ENCODE measurements around the gene BLVRB.
A peak's percentile ranks its signal among the peaks of the same experiment; 100 is the strongest.

Gene BLVRB

DNA sequence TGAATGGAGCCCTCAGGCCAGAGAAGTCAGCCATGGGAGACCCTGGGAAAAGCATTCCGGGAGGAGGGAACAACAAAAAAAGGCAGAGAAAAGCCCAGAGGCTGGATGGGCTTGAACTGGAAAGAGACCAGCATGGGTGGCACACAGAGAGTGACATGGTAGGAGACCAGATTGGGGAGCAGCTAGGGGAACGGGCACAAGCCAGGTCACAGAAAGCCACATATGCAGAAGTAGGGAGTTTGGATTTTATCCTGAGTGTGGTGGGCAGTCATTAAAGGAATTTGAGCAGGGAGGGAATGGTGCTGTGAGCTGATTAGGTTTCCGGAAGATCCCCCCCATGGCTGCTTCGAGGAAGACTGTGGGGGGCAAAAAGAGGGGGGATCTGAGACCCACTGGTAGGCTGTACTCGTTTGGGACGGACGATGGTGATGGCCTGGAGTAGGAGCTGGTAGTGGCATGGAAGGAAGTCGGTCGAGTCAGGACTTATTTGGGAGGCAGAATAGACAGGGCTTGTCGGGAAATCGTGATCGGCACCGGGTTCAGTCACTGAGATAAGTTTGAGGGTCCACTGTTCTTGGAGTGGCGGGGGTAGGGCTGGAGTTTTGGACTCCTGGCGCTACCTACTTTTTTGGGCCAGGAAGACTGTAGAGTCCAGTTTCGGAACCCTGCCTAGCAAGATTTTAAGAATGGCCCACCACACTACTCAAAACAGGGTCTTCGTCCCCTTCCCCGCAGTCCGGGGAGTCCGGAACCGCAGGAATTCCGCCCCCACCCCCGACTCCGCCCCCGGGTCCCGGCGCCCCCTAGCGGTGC, 40.7 kb downstream of the BLVRB start:
- TF ChIP-seq, protein P1, sequence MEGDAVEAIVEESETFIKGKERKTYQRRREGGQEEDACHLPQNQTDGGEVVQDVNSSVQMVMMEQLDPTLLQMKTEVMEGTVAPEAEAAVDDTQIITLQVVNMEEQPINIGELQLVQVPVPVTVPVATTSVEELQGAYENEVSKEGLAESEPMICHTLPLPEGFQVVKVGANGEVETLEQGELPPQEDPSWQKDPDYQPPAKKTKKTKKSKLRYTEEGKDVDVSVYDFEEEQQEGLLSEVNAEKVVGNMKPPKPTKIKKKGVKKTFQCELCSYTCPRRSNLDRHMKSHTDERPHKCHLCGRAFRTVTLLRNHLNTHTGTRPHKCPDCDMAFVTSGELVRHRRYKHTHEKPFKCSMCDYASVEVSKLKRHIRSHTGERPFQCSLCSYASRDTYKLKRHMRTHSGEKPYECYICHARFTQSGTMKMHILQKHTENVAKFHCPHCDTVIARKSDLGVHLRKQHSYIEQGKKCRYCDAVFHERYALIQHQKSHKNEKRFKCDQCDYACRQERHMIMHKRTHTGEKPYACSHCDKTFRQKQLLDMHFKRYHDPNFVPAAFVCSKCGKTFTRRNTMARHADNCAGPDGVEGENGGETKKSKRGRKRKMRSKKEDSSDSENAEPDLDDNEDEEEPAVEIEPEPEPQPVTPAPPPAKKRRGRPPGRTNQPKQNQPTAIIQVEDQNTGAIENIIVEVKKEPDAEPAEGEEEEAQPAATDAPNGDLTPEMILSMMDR (IDR thresholded peaks at IDR 0.05), result no peak
- no peak for TF ChIP-seq ZFX (IDR thresholded peaks at IDR 0.05; ENCODE audit: borderline replicate concordance)
- peak overlapping the region; percentile 99 for H3K27ac ChIP-seq

DNA sequence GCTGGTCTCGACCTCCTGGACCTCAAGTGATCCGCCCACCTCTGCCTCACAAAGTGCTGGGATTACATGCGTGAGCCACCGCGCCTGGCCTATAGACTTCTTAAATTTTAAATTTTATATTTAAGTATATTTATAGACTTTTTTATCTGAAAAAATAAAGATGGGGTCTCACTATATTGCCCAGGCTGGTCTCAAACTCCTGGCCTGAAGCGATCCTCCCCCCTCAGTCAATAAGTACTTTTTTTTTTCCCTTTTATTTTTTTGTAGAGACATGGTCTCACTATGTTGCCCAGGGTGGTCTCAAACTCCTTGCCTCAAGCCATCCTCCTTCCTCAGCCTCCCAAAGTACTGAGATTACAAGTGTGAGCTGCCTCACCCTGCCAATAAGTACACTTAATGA, 41.6 kb downstream of the BLVRB start:
- H3K27ac ChIP-seq, result peak overlapping the region; percentile 99
- TF ChIP-seq, protein P1 (IDR thresholded peaks at IDR 0.05), result no peak
- TF ChIP-seq ZFX (IDR thresholded peaks at IDR 0.05; ENCODE audit: borderline replicate concordance), result no peak

DNA sequence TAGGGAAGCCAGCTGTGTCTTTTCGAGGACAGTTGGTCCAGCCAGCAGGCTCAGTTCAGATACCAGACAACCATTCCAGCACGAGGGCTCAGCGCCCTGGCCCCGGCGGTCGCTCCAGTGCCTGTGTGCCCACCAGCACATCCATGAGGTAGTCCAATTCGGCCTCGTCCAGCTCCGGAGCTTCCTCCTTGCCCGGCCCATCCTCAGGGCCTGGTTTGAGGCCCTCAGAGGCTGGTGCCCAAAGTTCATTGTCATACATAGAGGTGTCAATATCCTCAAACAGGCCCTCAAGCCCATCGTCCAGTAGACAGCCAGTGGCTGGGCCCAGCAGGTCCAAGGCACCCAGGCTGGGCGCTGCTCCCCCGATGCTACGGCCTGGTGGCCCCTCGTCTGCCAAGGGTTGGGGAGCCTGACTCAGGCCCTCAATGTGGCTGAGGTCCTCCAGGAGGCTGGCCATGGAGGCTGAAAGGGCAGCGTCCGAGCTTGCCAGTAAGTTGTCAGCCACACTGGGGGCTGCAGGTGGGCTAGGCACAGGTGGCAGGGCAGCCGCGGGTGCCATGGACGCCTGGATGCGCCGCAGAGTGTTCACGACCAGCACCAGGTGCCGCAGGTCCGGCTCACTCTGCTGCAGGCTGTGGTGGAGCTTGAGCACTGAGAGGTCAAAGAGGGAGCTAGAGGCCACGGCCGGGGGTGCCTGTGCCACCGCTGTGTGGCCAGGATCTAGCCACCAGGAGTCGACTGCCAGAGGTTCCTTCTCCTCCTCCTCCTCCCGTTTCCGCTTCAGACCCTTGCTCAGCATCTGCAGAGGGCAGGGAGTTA, 42.6 kb downstream of the BLVRB start:
- no peak for TF ChIP-seq ZFX (IDR thresholded peaks at IDR 0.05; ENCODE audit: borderline replicate concordance)
- TF ChIP-seq, protein P1 (IDR thresholded peaks at IDR 0.05), result no peak
- H3K27ac ChIP-seq, result peak overlapping the region; percentile 87

DNA sequence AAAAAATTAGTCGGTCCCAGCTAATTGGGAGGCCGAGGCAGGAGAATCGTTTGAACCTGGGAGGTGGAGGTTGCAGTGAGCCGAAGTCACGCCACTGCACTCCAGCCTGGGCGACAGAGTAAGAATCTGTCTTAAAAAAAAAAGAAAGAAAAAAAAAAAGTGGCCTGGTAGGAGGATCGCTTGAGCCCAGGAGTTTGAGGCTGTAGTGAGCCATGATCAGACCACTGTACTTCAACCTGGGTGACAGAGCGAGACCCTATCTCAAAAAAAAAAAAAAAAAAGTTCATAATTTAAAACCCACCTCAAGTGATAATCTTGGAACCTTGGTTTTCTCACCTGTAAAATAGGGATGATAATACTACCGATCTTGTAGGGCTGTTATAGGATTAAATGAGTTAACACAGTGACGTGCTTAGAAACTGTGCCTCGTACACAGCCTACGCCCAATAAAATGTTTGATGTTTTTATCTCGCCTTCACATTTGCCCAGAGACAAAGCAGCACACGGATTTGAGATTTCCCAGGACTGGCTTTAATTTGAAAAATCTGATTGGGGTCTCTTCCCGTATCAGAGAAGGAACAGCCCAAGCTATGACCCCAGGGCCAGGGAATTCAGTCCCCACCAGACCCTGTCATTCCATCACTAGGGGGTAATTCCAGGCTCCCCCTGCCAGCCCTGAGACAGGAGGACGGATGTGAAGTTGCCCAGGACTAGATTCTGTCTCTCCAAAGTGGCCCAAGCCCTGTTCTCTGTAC, 43.4 kb downstream of the BLVRB start:
- TF ChIP-seq, protein P1 (IDR thresholded peaks at IDR 0.05), result no peak
- no peak for TF ChIP-seq ZFX (IDR thresholded peaks at IDR 0.05; ENCODE audit: borderline replicate concordance)
- peak overlapping the region; percentile 87 for H3K27ac ChIP-seq

DNA sequence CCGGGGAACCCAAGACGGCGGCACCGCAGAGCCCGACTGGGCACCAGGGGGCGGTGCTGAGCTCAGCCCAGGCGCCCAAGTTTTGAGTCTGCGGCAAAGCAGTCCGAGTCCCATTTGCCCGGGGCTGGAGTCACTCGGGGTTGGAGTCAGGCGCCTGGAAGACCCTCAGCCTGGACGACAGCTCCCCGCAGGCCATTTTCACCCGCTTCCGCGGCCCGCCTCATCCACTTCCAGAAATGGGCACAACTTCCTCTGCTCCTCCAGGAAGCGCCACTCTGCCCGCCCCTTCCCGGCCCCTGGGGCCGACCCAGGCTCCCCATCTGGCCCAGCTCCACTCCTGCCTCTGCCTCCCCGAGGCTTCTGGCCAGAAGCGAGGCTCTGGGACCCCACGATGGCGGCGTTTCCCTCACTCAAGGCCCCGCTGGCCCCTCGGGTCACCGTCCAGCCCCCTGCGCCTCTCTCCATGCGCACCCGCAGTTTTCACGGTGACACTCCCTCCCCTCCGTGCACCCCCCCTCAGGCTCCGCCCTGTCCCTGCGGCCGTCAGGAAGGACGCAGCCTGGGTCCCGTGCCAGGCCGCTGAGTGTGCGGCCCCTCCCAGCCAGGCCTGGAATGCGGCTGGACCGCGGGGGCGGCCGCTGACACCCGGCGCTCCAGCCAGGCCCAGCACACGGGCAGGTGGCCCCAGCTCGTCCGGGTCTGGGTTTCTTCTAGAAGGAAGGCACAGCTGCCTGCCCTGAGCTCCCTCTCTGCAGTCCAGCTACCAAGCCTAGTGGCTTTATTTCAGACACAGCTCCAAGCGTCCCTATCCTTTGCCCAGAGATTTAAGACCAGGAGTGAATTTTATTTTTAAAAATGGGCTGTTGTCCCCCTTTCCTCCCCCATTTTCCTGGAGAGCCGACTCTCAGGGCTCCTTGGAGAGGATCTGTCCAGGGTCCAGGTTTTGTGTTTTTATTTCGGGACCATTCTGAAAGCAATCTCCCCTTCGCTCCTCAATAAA, 44.5 kb downstream of the BLVRB start:
- peak overlapping the region; percentile 87 for H3K27ac ChIP-seq
- no peak for TF ChIP-seq ZFX (IDR thresholded peaks at IDR 0.05; ENCODE audit: borderline replicate concordance)
- TF ChIP-seq, protein P1 (IDR thresholded peaks at IDR 0.05), result peak; percentile 99

DNA sequence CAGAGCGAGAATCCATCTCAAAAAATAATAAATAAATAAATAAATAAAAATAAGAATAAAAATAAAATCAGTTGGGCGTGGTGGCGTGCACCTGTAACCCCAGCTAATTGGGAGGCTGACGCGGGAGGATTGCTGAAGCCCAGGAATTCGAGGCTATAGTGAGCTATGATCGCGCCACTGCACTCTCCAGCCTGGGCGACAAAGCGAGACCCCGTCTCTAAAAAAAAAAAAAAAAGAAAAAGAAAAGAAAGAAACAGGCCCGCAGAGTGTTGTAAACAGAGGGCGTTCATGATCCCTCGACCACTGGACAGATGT, 45.1 kb downstream of the BLVRB start:
- peak overlapping the region; percentile 87 for H3K27ac ChIP-seq
- no peak for TF ChIP-seq ZFX (IDR thresholded peaks at IDR 0.05; ENCODE audit: borderline replicate concordance)

All from 22Rv1 (cell line).